CD4-positive, CD25-positive, alpha-beta regulatory T cell (primary cell): ENCODE measurements around the gene SMIM36. TPM values are rescaled to one million over a fixed set of nuclear protein-coding genes. Genes with fewer than 3 reads are reported as not detected.
A peak's percentile ranks its signal among the peaks of the same experiment; 100 is the strongest.
"Not testable (repeated sequence)": the region's sequence is repeated elsewhere in the genome, so short reads cannot be mapped to it uniquely, and the experiment has no call there.

ENCODE experiments used
- ATAC-seq, 2 donors: fragments of 150-1000 bp; cut with Tn5 transposase; one replicate each; pipeline ENCODE4 v1.10.0; 2021; ENCODE audit warnings: low read depth in 2 of 2, moderate number of reproducible peaks in 2 of 2, moderate library complexity in 1 of 2
- DNase-seq, 3 donors: peaks; one replicate each; pipeline versions ENCODE4 v3.0.0 to v3.0.0-alpha.2; 2012 to 2022; ENCODE audit warnings: mixed read lengths in 1 of 3
- H3K27ac ChIP-seq: one replicate; pipeline ENCODE4 v1.7.0; 2013; ENCODE audit warnings: mild to moderate bottlenecking, low read length; ENCODE audit not compliant: insufficient read depth, poor library complexity, severe bottlenecking
- H3K27me3 ChIP-seq: one replicate; pipeline ENCODE4 v1.7.0; 2013; ENCODE audit warnings: low read length; ENCODE audit not compliant: control insufficient read depth, insufficient read depth
- H3K36me3 ChIP-seq: one replicate; pipeline ENCODE4 v1.7.0; 2013; ENCODE audit warnings: mild to moderate bottlenecking, low read length, moderate library complexity; ENCODE audit not compliant: control insufficient read depth, insufficient read depth
- H3K4me1 ChIP-seq: 2 replicates; pipeline ENCODE4 v1.7.0; 2013; ENCODE audit warnings: mild to moderate bottlenecking, low read length; ENCODE audit not compliant: insufficient read depth, control insufficient read depth, poor library complexity, severe bottlenecking
- H3K4me3 ChIP-seq: one replicate; pipeline ENCODE4 v1.7.0; 2013; ENCODE audit warnings: low read depth, mild to moderate bottlenecking, low read length, moderate library complexity
- H3K9me3 ChIP-seq, 2 experiments: 1 replicate in 1 of 2; 2 replicates in 1 of 2; pipeline ENCODE4 v1.7.0; 2013; ENCODE audit warnings: low read length in 2 of 2, mild to moderate bottlenecking in 1 of 2, moderate library complexity in 1 of 2; ENCODE audit not compliant: control insufficient read depth in 2 of 2
- H3K27ac Mint-ChIP-seq, 3 donors: one replicate each; pipeline ENCODE4 v1.8.0; 2020 to 2022; ENCODE audit warnings: mild to moderate bottlenecking in 3 of 3, mixed read lengths in 3 of 3, moderate library complexity in 2 of 3
- H3K27me3 Mint-ChIP-seq: one replicate; pipeline ENCODE4 v1.8.0; 2022; ENCODE audit warnings: mild to moderate bottlenecking, mixed read lengths
- H3K36me3 Mint-ChIP-seq: one replicate; pipeline ENCODE4 v1.8.0; 2020; ENCODE audit warnings: mixed read lengths
- H3K4me1 Mint-ChIP-seq, 4 donors: one replicate each; pipeline ENCODE4 v1.8.0; 2020 to 2022; ENCODE audit warnings: mixed read lengths in 4 of 4, mild to moderate bottlenecking in 1 of 4
- H3K4me3 Mint-ChIP-seq, 4 donors: one replicate each; pipeline ENCODE4 v1.8.0; 2020 to 2022; ENCODE audit warnings: mild to moderate bottlenecking in 4 of 4, mixed read lengths in 4 of 4, moderate library complexity in 3 of 4
- H3K9me3 Mint-ChIP-seq, 7 donors: one replicate each; pipeline ENCODE4 v1.8.0; 2020 to 2022; ENCODE audit warnings: mixed read lengths in 7 of 7, mild to moderate bottlenecking in 3 of 7, moderate library complexity in 2 of 7
- polyA plus RNA-seq, 4 donors: library from polyadenylated mRNA; unstranded; fragments of 300-500 nt; fragmentation: Illumina TruSeq; gene quantifications; one replicate each; pipeline ENCODE4 v1.2.3, GENCODE V29; 2021
- total RNA-seq: library from RNA; stranded (reverse); gene quantifications from one replicate; pipeline ENCODE4 v1.2.3, GENCODE V29; 2022

The SMIM36 gene
- total and polyA plus RNA-seq, 5 donors from 2014 or later: not detected

DNA sequence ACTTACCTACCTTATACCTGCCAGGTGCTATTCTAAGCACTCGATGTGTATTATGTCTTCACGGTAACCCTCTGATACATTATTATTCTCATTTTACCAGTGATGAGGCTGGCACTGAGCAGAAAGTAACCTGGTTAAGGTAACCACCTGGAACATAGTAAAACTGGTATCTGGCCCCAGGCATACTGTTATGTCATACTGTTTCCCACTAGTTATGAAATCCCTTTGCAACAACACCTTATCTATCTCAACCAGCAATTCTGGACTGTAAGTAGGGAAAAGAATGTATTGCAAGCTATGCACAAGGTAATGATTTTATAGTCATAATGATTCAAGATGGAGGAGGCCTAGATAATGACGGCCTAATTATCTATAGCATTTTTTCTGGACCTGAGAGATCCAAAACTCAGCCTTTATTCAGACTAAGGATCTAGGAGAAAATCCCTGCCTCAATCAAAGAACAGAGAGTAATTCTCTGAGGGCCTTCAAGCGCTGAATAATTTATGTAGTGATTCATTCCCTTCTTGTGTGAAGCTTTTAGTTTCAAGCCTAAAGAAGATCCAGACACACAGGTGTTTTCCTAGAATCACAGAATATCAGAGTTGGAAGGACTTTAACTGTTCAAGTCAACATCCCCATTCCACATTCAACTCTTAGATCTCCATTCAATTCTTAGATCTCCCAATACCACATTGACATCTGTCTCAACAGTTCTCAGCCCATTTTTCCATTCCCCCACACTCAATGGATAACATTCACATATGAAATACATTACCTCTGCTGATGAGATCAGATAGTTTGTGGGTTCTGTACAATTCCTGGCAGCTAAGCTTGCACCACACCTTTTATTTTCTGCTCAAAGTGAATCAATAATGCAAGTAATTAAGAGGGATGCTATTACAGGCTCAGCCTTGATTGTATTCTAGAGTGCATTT, 74.8 kb downstream of the SMIM36 start:
- Mint-ChIP-seq H3K36me3 (no peaks in the 10 kb centered on the region), H3K27ac (no peak overlapping the region), H3K4me1 (peaks cover 6 to 15% (median 12%) of the 10 kb centered on the region in 4 donors), H3K27me3 (peaks cover 14% of the 10 kb centered on the region), H3K4me3 (no peak overlapping the region), H3K9me3 (peaks cover 0 to 2% (median 0%) of the 10 kb centered on the region in 7 donors)
- H3K27me3 ChIP-seq: peaks cover 3% of the 10 kb centered on the region
- H3K27ac ChIP-seq: no peak overlapping the region
- H3K4me1 ChIP-seq: no peaks in the 10 kb centered on the region
- ATAC-seq: no peak
- H3K4me3 ChIP-seq: no peak overlapping the region
- no peaks in the 10 kb centered on the region for H3K9me3 ChIP-seq
- no peaks in the 10 kb centered on the region for H3K36me3 ChIP-seq
- no peak for DNase-seq

GRCh38 chr17:55435408-55435807, 75.8 kb downstream of the SMIM36 start:
- peaks cover 0 to 2% (median 0%) of the 10 kb centered on the region in 7 donors for H3K9me3 Mint-ChIP-seq
- no peak overlapping the region for H3K4me3 ChIP-seq
- H3K36me3 Mint-ChIP-seq: no peaks in the 10 kb centered on the region
- H3K27me3 Mint-ChIP-seq: peaks cover 22% of the 10 kb centered on the region
- peaks cover 6 to 15% (median 13%) of the 10 kb centered on the region in 4 donors for H3K4me1 Mint-ChIP-seq
- no peaks in the 10 kb centered on the region for H3K4me1 ChIP-seq
- H3K27me3 ChIP-seq: peaks cover 3% of the 10 kb centered on the region
- no peaks in the 10 kb centered on the region for H3K36me3 ChIP-seq
- H3K27ac Mint-ChIP-seq: peak overlapping the region in 1 of 3 donors; percentile 85
- no peak overlapping the region for H3K27ac ChIP-seq
- no peak for ATAC-seq
- no peak overlapping the region for H3K4me3 Mint-ChIP-seq
- no peak for DNase-seq
- H3K9me3 ChIP-seq: no peaks in the 10 kb centered on the region

DNA sequence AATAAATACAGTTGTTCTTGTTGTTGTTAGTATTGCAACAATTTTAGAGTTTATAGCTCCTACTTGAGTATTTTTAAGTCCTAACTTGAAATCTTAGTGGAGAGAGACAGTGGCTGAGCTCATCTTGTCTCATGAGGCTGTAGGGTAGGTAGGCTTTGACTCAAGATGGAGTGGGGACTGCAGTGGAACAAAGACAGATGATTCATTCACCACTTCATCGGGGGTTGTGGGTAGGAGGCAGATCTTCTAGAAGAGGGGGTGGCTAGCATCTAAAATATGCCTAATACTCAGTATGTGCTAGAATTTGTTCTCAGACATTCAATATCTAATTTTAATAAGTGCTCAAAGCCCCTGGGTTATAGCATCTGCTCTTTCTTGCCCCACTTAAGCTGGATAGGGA, 76.5 kb downstream of the SMIM36 start:
- no peak overlapping the region for H3K27ac ChIP-seq
- Mint-ChIP-seq H3K9me3 (peaks cover 0 to 2% (median 0%) of the 10 kb centered on the region in 7 donors), H3K4me1 (peaks cover 6 to 15% (median 13%) of the 10 kb centered on the region in 4 donors), H3K4me3 (peak overlapping the region in 1 of 4 donors; percentile 80), H3K27ac (no peak overlapping the region), H3K36me3 (no peaks in the 10 kb centered on the region), H3K27me3 (peaks cover 22% of the 10 kb centered on the region)
- ATAC-seq: no peak
- H3K4me1 ChIP-seq: no peaks in the 10 kb centered on the region
- H3K27me3 ChIP-seq: no peaks in the 10 kb centered on the region
- DNase-seq: no peak
- no peaks in the 10 kb centered on the region for H3K9me3 ChIP-seq
- H3K4me3 ChIP-seq: no peak overlapping the region
- H3K36me3 ChIP-seq: no peaks in the 10 kb centered on the region

DNA sequence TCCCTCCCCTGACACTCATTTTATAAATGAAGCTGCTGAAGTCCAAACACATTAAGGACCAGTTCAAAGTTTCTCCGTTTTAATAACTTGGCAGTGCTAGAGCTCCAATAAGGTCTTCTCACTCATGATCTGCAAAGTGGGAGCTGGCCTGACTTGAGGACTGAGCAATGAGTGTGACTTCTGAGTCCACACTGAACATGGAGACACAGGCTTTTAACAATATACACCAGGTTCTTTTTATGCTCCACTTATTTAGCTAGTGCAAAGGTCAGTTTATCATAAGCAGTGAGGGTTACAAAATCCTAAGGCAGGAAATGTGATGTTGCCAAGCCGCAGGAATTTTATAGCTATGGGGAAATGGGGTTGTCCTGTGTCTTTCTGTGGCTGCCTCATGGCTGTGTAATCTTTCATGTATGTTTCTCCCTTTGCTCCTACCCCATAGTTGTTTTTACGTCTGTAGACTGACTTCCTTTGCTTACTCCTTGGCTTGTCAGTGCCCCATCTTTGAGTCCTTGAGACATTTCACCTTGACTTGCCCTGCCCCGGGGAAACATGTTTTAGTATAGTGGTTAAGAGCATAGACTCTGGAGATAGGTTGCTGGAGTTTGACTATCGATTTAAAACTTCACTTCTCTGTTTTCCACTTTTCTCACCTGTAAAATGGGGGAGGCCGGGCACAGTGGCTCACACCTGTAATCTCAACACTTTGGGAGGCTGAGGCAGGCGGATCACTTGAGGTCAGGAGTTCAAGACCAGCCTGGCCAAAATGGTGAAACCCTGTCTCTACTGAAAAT, 77.4 kb downstream of the SMIM36 start:
- no peak overlapping the region for H3K4me3 Mint-ChIP-seq
- Histone ChIP-seq H3K4me3 (no peak overlapping the region), H3K9me3 (no peaks in the 10 kb centered on the region), H3K27me3 (no peaks in the 10 kb centered on the region), H3K36me3 (no peaks in the 10 kb centered on the region), H3K27ac (no peak overlapping the region), H3K4me1 (no peaks in the 10 kb centered on the region)
- DNase-seq (no peak), ATAC-seq (no peak)
- no peaks in the 10 kb centered on the region for H3K36me3 Mint-ChIP-seq
- H3K9me3 Mint-ChIP-seq: peaks cover 0 to 2% (median 0%) of the 10 kb centered on the region in 7 donors
- peaks cover 6 to 15% (median 13%) of the 10 kb centered on the region in 4 donors for H3K4me1 Mint-ChIP-seq
- no peak overlapping the region for H3K27ac Mint-ChIP-seq
- H3K27me3 Mint-ChIP-seq: peaks cover 27% of the 10 kb centered on the region

- Mint-ChIP-seq H3K4me3 (no peak overlapping the region), H3K36me3 (no peaks in the 10 kb centered on the region), H3K27me3 (peaks cover 29% of the 10 kb centered on the region), H3K4me1 (peaks cover 6 to 15% (median 13%) of the 10 kb centered on the region in 4 donors), H3K27ac (peak overlapping the region in 1 of 3 donors; percentile 47), H3K9me3 (peaks cover 0 to under 1% (median 0%) of the 10 kb centered on the region in 7 donors)
- no peaks in the 10 kb centered on the region for H3K9me3 ChIP-seq
- H3K4me3 ChIP-seq: no peak overlapping the region
- H3K27ac ChIP-seq: no peak overlapping the region
- no peak for DNase-seq
- H3K36me3 ChIP-seq: no peaks in the 10 kb centered on the region
- H3K27me3 ChIP-seq: peaks cover under 1% of the 10 kb centered on the region
- H3K4me1 ChIP-seq: no peaks in the 10 kb centered on the region
- no peak for ATAC-seq
Measured at GRCh38 chr17:55433029-55433628, 78.1 kb downstream of the SMIM36 start.

- ATAC-seq: no peak
- no peak overlapping the region for H3K4me3 Mint-ChIP-seq
- H3K27ac ChIP-seq: no peak overlapping the region
Measured at GRCh38 chr17:55432358-55433028, 78.8 kb downstream of the SMIM36 start.

GRCh38 chr17:55431914-55432313, 79.3 kb downstream of the SMIM36 start:
- H3K4me1 Mint-ChIP-seq: peaks cover 6 to 15% (median 13%) of the 10 kb centered on the region in 4 donors
- H3K36me3 Mint-ChIP-seq, H3K27ac ChIP-seq: not testable (repeated sequence)

More at GRCh38 chr17:55432358-55433028, 78.8 kb downstream of the SMIM36 start:
- Histone ChIP-seq H3K27me3 (peaks cover 2% of the 10 kb centered on the region), H3K4me3 (no peak overlapping the region), H3K4me1 (no peaks in the 10 kb centered on the region), H3K9me3 (no peaks in the 10 kb centered on the region), H3K36me3 (no peaks in the 10 kb centered on the region)
- Mint-ChIP-seq H3K27me3 (peaks cover 28% of the 10 kb centered on the region), H3K4me1 (peaks cover 6 to 15% (median 13%) of the 10 kb centered on the region in 4 donors), H3K36me3 (no peaks in the 10 kb centered on the region), H3K27ac (peak overlapping the region in 2 of 3 donors; percentile 27 to 47), H3K9me3 (no peaks in the 10 kb centered on the region)
- DNase-seq: no peak

More at GRCh38 chr17:55431914-55432313, 79.3 kb downstream of the SMIM36 start:
- H3K4me3 ChIP-seq, H3K4me1 ChIP-seq, H3K9me3 Mint-ChIP-seq, H3K9me3 ChIP-seq, DNase-seq, ATAC-seq, H3K4me3 Mint-ChIP-seq, H3K27me3 ChIP-seq, H3K36me3 ChIP-seq, H3K27ac Mint-ChIP-seq: not testable (repeated sequence)
- H3K27me3 Mint-ChIP-seq: peaks cover 30% of the 10 kb centered on the region
